CD14-positive monocyte (primary cell): Measurements from ENCODE around the gene TPPP. TPM values are rescaled to one million over a fixed set of nuclear protein-coding genes. Genes with fewer than 3 reads are reported as not detected.
A peak's percentile ranks its signal among the peaks of the same experiment; 100 is the strongest.

Experiments used
- DNase-seq, 3 donors: peaks; one replicate each; pipeline ENCODE4 v3.0.0-alpha.2; 2011 to 2022
- H2AFZ ChIP-seq: 2 replicates; pipeline ENCODE4 v1.6.0; 2012; ENCODE audit warnings: mild to moderate bottlenecking, low read depth, low read length, inconsistent platforms; ENCODE audit not compliant: insufficient read depth, poor library complexity, severe bottlenecking
- H3K27ac ChIP-seq, 2 donors: 1 replicate in 1 of 2; 2 replicates in 1 of 2; pipeline ENCODE4 v1.5.1; 2012 to 2013; ENCODE audit warnings: low read length in 2 of 2, control low read depth in 1 of 2, inconsistent platforms in 1 of 2, low read depth in 1 of 2, mild to moderate bottlenecking in 1 of 2
- H3K27me3 ChIP-seq, 2 donors: one replicate each; pipeline versions ENCODE4 v1.6.0 to v1.6.1; 2011 to 2013; ENCODE audit warnings: low read length in 2 of 2; ENCODE audit not compliant: control insufficient read depth in 2 of 2, insufficient read depth in 2 of 2
- H3K36me3 ChIP-seq, 2 donors: replicated peaks in 1 of 2; 1 replicate in 1 of 2; 2 replicates in 1 of 2; pipeline versions ENCODE4 v1.5.1 to v1.6.1; 2012 to 2013; ENCODE audit warnings: low read length in 2 of 2, control low read depth in 1 of 2, inconsistent platforms in 1 of 2, mild to moderate bottlenecking in 1 of 2; ENCODE audit not compliant: insufficient read depth in 2 of 2, control insufficient read depth in 1 of 2
- H3K4me1 ChIP-seq, 2 donors: 1 replicate in 1 of 2; 2 replicates in 1 of 2; pipeline versions ENCODE4 v1.5.1 to v1.6.1; 2012 to 2013; ENCODE audit warnings: low read length in 2 of 2, control low read depth in 1 of 2, inconsistent platforms in 1 of 2, mild to moderate bottlenecking in 1 of 2, moderate library complexity in 1 of 2; ENCODE audit not compliant: insufficient read depth in 2 of 2, control insufficient read depth in 1 of 2
- H3K4me2 ChIP-seq: replicated peaks from 2 replicates; pipeline ENCODE3; 2012; ENCODE audit warnings: low read length, moderate library complexity, mild to moderate bottlenecking; ENCODE audit not compliant: poor library complexity, severe bottlenecking; ENCODE audit errors: extremely low read depth
- H3K4me3 ChIP-seq, 3 experiments: fragments of 200-600 bp in 1 of 3; sonication (generic) in 1 of 3; replicated peaks in 1 of 3; 1 replicate in 2 of 3; 2 replicates in 1 of 3; pipeline ENCODE4 v1.5.1; 2011 to 2013; ENCODE audit warnings: low read length in 3 of 3, mild to moderate bottlenecking in 3 of 3, control low read depth in 2 of 3, low read depth in 2 of 3, inconsistent platforms in 1 of 3, moderate library complexity in 1 of 3
- H3K79me2 ChIP-seq: 2 replicates; pipeline ENCODE4 v1.6.0; 2012; ENCODE audit warnings: mild to moderate bottlenecking, control low read depth, inconsistent platforms, low read length, moderate library complexity; ENCODE audit not compliant: insufficient read depth
- H3K9ac ChIP-seq: 2 replicates; pipeline ENCODE4 v1.6.0; 2017; ENCODE audit warnings: low read length, mild to moderate bottlenecking; ENCODE audit not compliant: insufficient read depth, poor library complexity, severe bottlenecking
- H3K9me3 ChIP-seq, 2 donors: replicated peaks in 1 of 2; 1 replicate in 1 of 2; 2 replicates in 1 of 2; pipeline versions ENCODE4 v1.5.1 to v1.6.1; 2012 to 2013; ENCODE audit warnings: low read length in 2 of 2, control low read depth in 1 of 2; ENCODE audit not compliant: control insufficient read depth in 1 of 2, insufficient read depth in 1 of 2
- H4K20me1 ChIP-seq: 2 replicates; pipeline ENCODE4 v1.6.0; 2012; ENCODE audit warnings: mild to moderate bottlenecking, low read length, control low read depth, moderate library complexity; ENCODE audit not compliant: insufficient read depth
- H3K27ac Mint-ChIP-seq, 7 donors: one replicate each; pipeline ENCODE4 v1.8.0; 2020; ENCODE audit warnings: mild to moderate bottlenecking in 7 of 7, mixed read lengths in 7 of 7, moderate library complexity in 6 of 7, inconsistent platforms in 2 of 7
- H3K27me3 Mint-ChIP-seq, 3 donors: one replicate each; pipeline ENCODE4 v1.8.0; 2021 to 2022; ENCODE audit warnings: low read depth in 3 of 3, mild to moderate bottlenecking in 3 of 3, mixed read lengths in 3 of 3, moderate library complexity in 3 of 3, inconsistent platforms in 1 of 3
- H3K36me3 Mint-ChIP-seq, 2 donors: one replicate each; pipeline ENCODE4 v1.8.0; 2020; ENCODE audit warnings: mixed read lengths in 2 of 2, inconsistent platforms in 1 of 2, mild to moderate bottlenecking in 1 of 2
- H3K4me1 Mint-ChIP-seq: one replicate; pipeline ENCODE4 v1.8.0; 2020; ENCODE audit warnings: mild to moderate bottlenecking, mixed read lengths
- H3K4me3 Mint-ChIP-seq, 2 donors: one replicate each; pipeline ENCODE4 v1.8.0; 2020; ENCODE audit warnings: mild to moderate bottlenecking in 2 of 2, mixed read lengths in 2 of 2, moderate library complexity in 1 of 2
- H3K9me3 Mint-ChIP-seq, 7 donors: one replicate each; pipeline ENCODE4 v1.8.0; 2020 to 2022; ENCODE audit warnings: mixed read lengths in 7 of 7, mild to moderate bottlenecking in 6 of 7, moderate library complexity in 6 of 7, inconsistent platforms in 2 of 7
- CTCF ChIP-seq: fragments of 200-600 bp; IDR thresholded peaks from one replicate; pipeline ENCODE4 v1.8.0; 2022; ENCODE audit warnings: antibody characterized with exemption, mild to moderate bottlenecking
- WGBS: methylation state at CpG from one replicate; pipeline ENCODE4 v1.1.5; 2013; ENCODE audit warnings: missing lambda C conversion rate; ENCODE audit not compliant: insufficient coverage; 5-methylcytosine and 5-hydroxymethylcytosine counted together
- intact Hi-C, 2 donors: fragments of 100-400 bp; cut with micrococcal nuclease; formaldehyde crosslinking; loops; one replicate each; pipeline versions ENCODE4 v1.15.0 to v1.15.1; 2023
- polyA plus RNA-seq, 3 donors: library from polyadenylated mRNA; depleted of rRNA in 1 of 3; unstranded in 2 of 3; stranded (reverse) in 1 of 3; fragments of 300-500 nt in 2 of 3; fragments of >200 nt in 1 of 3; fragmentation: Illumina TruSeq in 2 of 3; gene quantifications; 1 replicate in 2 of 3; 2 replicates in 1 of 3; pipeline ENCODE4 v1.2.3, GENCODE V29; 2012 to 2021

The TPPP gene
- polyA plus RNA-seq, 3 donors, result 0.02 to 0.17 (median 0.06) TPM

- Histone ChIP-seq H3K4me1 (no peaks in the 10 kb centered on the region), H3K79me2 (no peaks in the 10 kb centered on the region), H3K9me3 (peaks cover 0 to under 1% of the 10 kb centered on the region in 2 donors), H3K4me2 (no peak overlapping the region), H3K27me3 (no peaks in the 10 kb centered on the region), H4K20me1 (no peaks in the 10 kb centered on the region), H3K36me3 (peaks cover 37 to 78% of the 10 kb centered on the region in 2 donors), H3K9ac (no peak overlapping the region), H3K27ac (no peak overlapping the region), H3K4me3 (no peak overlapping the region), H2AFZ (no peak overlapping the region)
- intact Hi-C loops, result no loop called here
- Mint-ChIP-seq H3K9me3 (no peaks in the 10 kb centered on the region), H3K27ac (no peak overlapping the region), H3K4me1 (no peaks in the 10 kb centered on the region), H3K4me3 (no peak overlapping the region), H3K36me3 (peaks cover 63 to 90% of the 10 kb centered on the region in 2 donors), H3K27me3 (peaks cover 0 to 2% (median 0%) of the 10 kb centered on the region in 3 donors)
- no peak for DNase-seq
- no peak for TF ChIP-seq CTCF
- WGBS, result 96% methylated on average over 35 of the region's 35 CpGs
Observed at GRCh38 chr5:640461-641330, 52.5 kb downstream of the TPPP start.

DNA sequence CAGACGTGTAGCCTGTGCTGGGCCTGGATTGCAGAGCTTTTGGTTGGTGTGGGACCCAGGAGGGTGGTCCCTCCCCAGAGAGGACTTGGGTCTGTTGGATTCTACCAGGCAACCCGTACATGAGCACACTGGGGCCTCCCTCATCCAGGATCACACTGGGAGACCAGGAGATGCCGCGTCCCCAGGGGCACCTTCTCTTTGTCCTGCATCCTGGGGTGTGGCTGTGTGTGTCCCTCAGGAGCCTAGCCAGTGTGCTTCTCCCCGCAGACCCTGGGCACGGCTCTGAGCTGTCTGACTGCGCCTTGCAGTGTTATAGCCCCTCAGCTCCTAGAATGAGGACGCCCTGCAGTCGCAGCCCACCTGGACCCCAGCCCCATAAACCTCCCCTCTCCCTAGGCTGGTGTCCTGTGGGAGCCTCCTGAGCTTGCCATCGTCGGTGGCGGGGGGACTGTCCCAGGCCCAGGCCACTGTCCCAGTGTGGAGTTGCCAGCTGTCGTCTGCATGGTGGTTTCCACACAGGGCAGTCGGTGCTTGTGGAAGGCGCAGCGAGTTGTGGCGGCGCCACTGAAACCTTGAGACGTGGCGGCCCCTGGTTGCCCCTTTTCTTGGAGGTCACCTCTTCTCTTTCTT is 53.5 kb downstream of the TPPP start:
- no peak for TF ChIP-seq CTCF
- no peak overlapping the region for H3K4me2 ChIP-seq
- H3K4me3 ChIP-seq, result no peak overlapping the region
- Mint-ChIP-seq H3K27ac (peak overlapping the region in 2 of 7 donors; percentile 25 to 53), H3K4me3 (no peak overlapping the region), H3K4me1 (no peaks in the 10 kb centered on the region), H3K27me3 (peaks cover 0 to 2% (median 0%) of the 10 kb centered on the region in 3 donors), H3K9me3 (peaks cover 0 to 3% (median 2%) of the 10 kb centered on the region in 7 donors), H3K36me3 (peaks cover 60 to 89% of the 10 kb centered on the region in 2 donors)
- WGBS, result 93% methylated on average over 17 of the region's 20 CpGs
- no peak for DNase-seq
- peaks cover 0 to 6% of the 10 kb centered on the region in 2 donors for H3K9me3 ChIP-seq
- H3K27me3 ChIP-seq, result no peaks in the 10 kb centered on the region
- H3K79me2 ChIP-seq, result no peaks in the 10 kb centered on the region
- H3K9ac ChIP-seq, result no peak overlapping the region
- no peak overlapping the region for H3K27ac ChIP-seq
- H3K4me1 ChIP-seq, result no peaks in the 10 kb centered on the region
- no peak overlapping the region for H2AFZ ChIP-seq
- intact Hi-C loops, result no loop called here
- H4K20me1 ChIP-seq, result no peaks in the 10 kb centered on the region
- H3K36me3 ChIP-seq, result peaks cover 38 to 79% of the 10 kb centered on the region in 2 donors
